SK-N-SH (cell line): ENCODE data around the gene USP48. TPM values are rescaled to one million over a fixed set of nuclear protein-coding genes. Genes with fewer than 3 reads are reported as not detected.

Experiments
- CTCF ChIA-PET: fragments of 300-600, 350-600 bp; formaldehyde crosslinking; extraction: SDS; loops from one replicate; lab custom pipeline; 2021; lab: Yijun Ruan, JAX
- POLR2A ChIA-PET: fragments of 350-600 bp; sonication (Branson Sonifier 250); formaldehyde crosslinking; extraction: SDS; loops from one replicate; lab custom pipeline; 2020; ENCODE audit warnings: antibody characterized with exemption, inconsistent platforms; lab: Yijun Ruan, JAX
- DNase-seq: peaks from one replicate; pipeline ENCODE4 v3.0.0; 2012
- H2AFZ ChIP-seq: fragments of 200-600 bp; sonication (generic); 2 replicates; pipeline ENCODE4 v1.8.1; 2016; ENCODE audit warnings: antibody characterized with exemption, mild to moderate bottlenecking, low read depth
- H3F3A ChIP-seq: fragments of 200-600 bp; sonication (generic); replicated peaks from 2 replicates; pipeline ENCODE3; 2016; ENCODE audit warnings: antibody characterized with exemption, mild to moderate bottlenecking; ENCODE audit not compliant: insufficient read depth
- H3K27ac ChIP-seq, 2 experiments: fragments of 200-500 bp in 1 of 2; fragments of 200-600 bp in 1 of 2; sonication (Bioruptor generic) in 1 of 2; sonication (generic), shearing (Covaris generic) in 1 of 2; 2 replicates each; pipeline versions ENCODE4 v1.5.1 to v1.6.1; 2014 to 2016; ENCODE audit warnings: low read depth in 2 of 2, inconsistent platforms in 1 of 2, low read length in 1 of 2, mild to moderate bottlenecking in 1 of 2, mixed read lengths in 1 of 2
- H3K27me3 ChIP-seq: fragments of 200-600 bp; sonication (generic), shearing (Covaris generic); 2 replicates; pipeline ENCODE4 v1.6.1; 2016; ENCODE audit warnings: mixed run types; ENCODE audit not compliant: insufficient read depth
- H3K36me3 ChIP-seq, 2 experiments: fragments of 200-500 bp in 1 of 2; fragments of 200-600 bp in 1 of 2; sonication (Bioruptor generic) in 1 of 2; sonication (generic) in 1 of 2; replicated peaks in 1 of 2; 2 replicates each; pipeline versions ENCODE3 to v1.5.1; 2014 to 2016; ENCODE audit warnings: low read length in 1 of 2, mild to moderate bottlenecking in 1 of 2; ENCODE audit not compliant: insufficient read depth in 2 of 2, control insufficient read depth in 1 of 2
- H3K4me1 ChIP-seq, 2 experiments: fragments of 200-500 bp in 1 of 2; fragments of 200-600 bp in 1 of 2; sonication (Bioruptor generic) in 1 of 2; sonication (generic), shearing (Covaris generic) in 1 of 2; 2 replicates each; pipeline versions ENCODE4 v1.5.1 to v1.6.1; 2014 to 2016; ENCODE audit warnings: low read depth in 1 of 2, low read length in 1 of 2, mixed run types in 1 of 2; ENCODE audit not compliant: insufficient read depth in 2 of 2, control insufficient read depth in 1 of 2
- H3K4me2 ChIP-seq: fragments of 200-600 bp; sonication (generic), shearing (Covaris generic); 2 replicates; pipeline ENCODE4 v1.6.1; 2017; ENCODE audit warnings: mixed run types
- H3K4me3 ChIP-seq, 2 experiments: fragments of 200-500 bp in 1 of 2; fragments of 200-600 bp in 1 of 2; sonication (Bioruptor generic) in 1 of 2; sonication (generic), shearing (Covaris generic) in 1 of 2; 2 replicates each; pipeline versions ENCODE4 v1.5.1 to v1.8.1; 2014 to 2016; ENCODE audit warnings: low read depth in 2 of 2, inconsistent platforms in 1 of 2, low read length in 1 of 2, mild to moderate bottlenecking in 1 of 2, mixed read lengths in 1 of 2, moderate library complexity in 1 of 2
- H3K79me2 ChIP-seq: fragments of 200-600 bp; sonication (generic); 2 replicates; pipeline ENCODE4 v1.8.1; 2017; ENCODE audit warnings: mild to moderate bottlenecking; ENCODE audit not compliant: insufficient read depth
- H3K9ac ChIP-seq: fragments of 200-600 bp; sonication (generic); 2 replicates; pipeline ENCODE4 v1.6.1; 2017; ENCODE audit warnings: mixed run types
- H3K9me2 ChIP-seq: fragments of 200-600 bp; sonication (generic); 2 replicates; pipeline ENCODE4 v1.6.1; 2017; ENCODE audit warnings: mixed run types
- H3K9me3 ChIP-seq: fragments of 200-600 bp; sonication (generic); 2 replicates; pipeline ENCODE4 v1.6.1; 2017; ENCODE audit warnings: mixed run types, mild to moderate bottlenecking, moderate library complexity
- H4K20me1 ChIP-seq: fragments of 200-600 bp; sonication (generic); 2 replicates; pipeline ENCODE4 v1.6.1; 2017; ENCODE audit warnings: mild to moderate bottlenecking, mixed run types; ENCODE audit not compliant: insufficient read depth
- CTCF ChIP-seq: fragments of 200-600 bp; sonication (generic); IDR thresholded peaks from 2 replicates; pipeline ENCODE4 v1.6.1; 2017; ENCODE audit warnings: antibody characterized with exemption, mild to moderate bottlenecking, moderate library complexity
- FOXJ3 ChIP-seq: sonication (generic); formaldehyde crosslinking; IDR thresholded peaks from 2 replicates; pipeline ENCODE4 v1.5.1; 2020; ENCODE audit warnings: mild to moderate bottlenecking, missing genetic modification reagents
- FOXM1 ChIP-seq: IDR thresholded peaks from 2 replicates; pipeline ENCODE4 v1.4.0; 2012; ENCODE audit warnings: low read depth, mild to moderate bottlenecking
- GATA2 ChIP-seq: sonication (generic); formaldehyde crosslinking; IDR thresholded peaks from 2 replicates; pipeline ENCODE4 v1.5.0; 2020; ENCODE audit warnings: mild to moderate bottlenecking, missing genetic modification reagents
- JUND ChIP-seq: IDR thresholded peaks from 2 replicates; pipeline ENCODE4 v1.4.0; 2012
- MXI1 ChIP-seq: IDR thresholded peaks from 2 replicates; pipeline ENCODE4 v1.6.1; 2012; ENCODE audit warnings: mild to moderate bottlenecking, low read depth, low read length, improper control_type of control experiment
- NRF1 ChIP-seq: IDR thresholded peaks from 2 replicates; pipeline ENCODE4 v1.6.1; 2012; ENCODE audit warnings: low read depth, mild to moderate bottlenecking, low read length
- PBX3 ChIP-seq: IDR thresholded peaks from 2 replicates; pipeline ENCODE4; 2012
- RAD21 ChIP-seq: IDR thresholded peaks from 2 replicates; pipeline ENCODE4 v1.6.1; 2012; ENCODE audit warnings: mild to moderate bottlenecking, low read length
- RCOR1 ChIP-seq: fragments of 150-350 bp; IDR thresholded peaks from 2 replicates; pipeline ENCODE4 v1.6.1; 2017; ENCODE audit warnings: antibody characterized with exemption, low read length
- USF1 ChIP-seq: IDR thresholded peaks from 2 replicates; pipeline ENCODE4 v1.4.0; 2012; ENCODE audit warnings: low read depth, borderline replicate concordance
- YY1 ChIP-seq: IDR thresholded peaks from 2 replicates; pipeline ENCODE4 v1.4.0; 2012; ENCODE audit warnings: low read depth, mild to moderate bottlenecking
- WGBS: methylation state at CpG from one replicate; pipeline ENCODE4 v1.1.6; 2017; ENCODE audit warnings: low lambda C conversion rate; 5-methylcytosine and 5-hydroxymethylcytosine counted together
- polyA plus RNA-seq, 3 experiments: library from polyadenylated mRNA; depleted of rRNA; stranded (reverse); fragments of >200 nt; gene quantifications; 2 replicates each; pipeline ENCODE4 v1.2.3, GENCODE V29; 2012

Gene USP48
- polyA plus RNA-seq, 1 of the 3 experiments (the other 2 are of a cell fraction), result 13.6 TPM

GRCh38 chr1:21641537-21641936 lies 141.4 kb downstream of the USP48 start:
- CTCF ChIA-PET, result interaction anchor here (0.6 to 2.3 kb wide), 4 partner anchors 15 to 387 kb away, joined by 3 to 5 read pairs (median 4); no protein-coding TSS in a partner anchor
- Histone ChIP-seq H3K27ac (no peak overlapping the region), H3K27me3 (no peaks in the 10 kb centered on the region), H3K9me3 (no peaks in the 10 kb centered on the region), H3K79me2 (no peaks in the 10 kb centered on the region), H3K4me1 (peaks cover 0 to 7% of the 10 kb centered on the region in 2 experiments; a peak in 1 of 4 replicates), H3K9me2 (no peaks in the 10 kb centered on the region), H3K4me2 (no peak overlapping the region), H3K4me3 (no peak overlapping the region), H4K20me1 (no peaks in the 10 kb centered on the region), H3K36me3 (no peaks in the 10 kb centered on the region), H3F3A (no peaks in the 10 kb centered on the region), H2AFZ (no peak overlapping the region), H3K9ac (no peak overlapping the region)
- no peak for DNase-seq
- WGBS, result 71% methylated on average over 6 of the region's 6 CpGs
- TF ChIP-seq FOXM1 (no peak), CTCF (no peak), FOXJ3 (CRISPR knock-in tag) (no peak), NRF1 (no peak), MXI1 (no peak), RCOR1 (no peak), JUND (no peak)
- POLR2A ChIA-PET, result no interaction called here

GRCh38 chr1:21641076-21641475 lies 141.9 kb downstream of the USP48 start:
- H3K9me2 ChIP-seq, result no peaks in the 10 kb centered on the region
- DNase-seq, result no peak
- H3K4me3 ChIP-seq, result no peak overlapping the region
- no peak overlapping the region for H3K4me2 ChIP-seq
- no peaks in the 10 kb centered on the region for H4K20me1 ChIP-seq
- H3K36me3 ChIP-seq, result no peaks in the 10 kb centered on the region
- no peaks in the 10 kb centered on the region for H3K9me3 ChIP-seq
- CTCF ChIA-PET, result interaction anchor here (0.6 to 2.3 kb wide), 5 partner anchors 16 to 387 kb away, joined by 3 to 5 read pairs (median 5); partner anchors contain the start of gene RAP1GAP
- POLR2A ChIA-PET, result no interaction called here
- no peak overlapping the region for H3K9ac ChIP-seq
- no peak overlapping the region for H2AFZ ChIP-seq
- no peak overlapping the region for H3K27ac ChIP-seq
- no peaks in the 10 kb centered on the region for H3F3A ChIP-seq
- H3K27me3 ChIP-seq, result peaks cover 2% of the 10 kb centered on the region; the same call in 1 of the 2 replicates
- TF ChIP-seq CTCF, result no peak
- TF ChIP-seq GATA2 (CRISPR knock-in tag), result no peak
- TF ChIP-seq PBX3, result no peak
- TF ChIP-seq YY1, result no peak
- TF ChIP-seq USF1, result no peak
- TF ChIP-seq RAD21, result no peak
- TF ChIP-seq, all 33 proteins: peak for 0
- H3K4me1 ChIP-seq, result peaks cover 0 to 7% of the 10 kb centered on the region in 2 experiments; a peak in 1 of 4 replicates
- 77% methylated on average over 2 of the region's 2 CpGs for WGBS
- no peaks in the 10 kb centered on the region for H3K79me2 ChIP-seq
